Measurements from ENCODE around the gene CPLANE1. TPM values are rescaled to one million over a fixed set of nuclear protein-coding genes. Genes with fewer than 3 reads are reported as not detected.

The CPLANE1 gene
- total and polyA plus RNA-seq, 2 experiments from 2014 or later: 5.8 to 13.7 TPM

DNA sequence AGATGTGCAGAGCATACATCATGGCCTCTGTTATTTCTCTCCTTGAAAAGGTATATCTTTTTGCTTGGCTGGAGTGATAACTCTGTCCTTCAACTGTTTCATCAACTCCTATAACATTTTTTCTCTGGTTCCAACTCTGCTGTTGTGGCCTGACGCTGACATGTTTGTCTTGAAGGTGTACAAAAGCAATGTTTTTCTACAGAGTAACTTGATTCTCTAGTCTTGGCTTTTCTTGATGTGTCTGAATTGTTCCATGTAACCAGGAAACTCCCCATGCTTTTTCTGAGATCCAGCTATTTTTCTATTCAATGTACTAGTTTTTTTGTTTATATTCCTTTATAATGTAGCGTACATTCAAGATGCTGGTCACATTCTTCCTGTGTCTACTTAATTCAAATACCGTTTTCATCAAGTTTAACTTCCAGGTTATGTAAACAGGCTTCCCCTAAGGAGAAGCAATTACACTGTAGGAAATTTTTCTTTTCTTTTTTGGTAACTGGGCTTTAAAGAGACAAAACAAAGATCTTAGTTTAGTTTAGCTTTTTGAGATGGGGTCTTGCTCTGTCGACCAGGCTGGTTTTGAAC is 6.7 kb upstream of the CPLANE1 start:
- no peaks in the 10 kb centered on the region for H3K36me3 ChIP-seq
- no peaks in the 10 kb centered on the region for H3K4me1 ChIP-seq (ENCODE audit: low read depth)
- DNase-seq (ENCODE audit: low read depth in 1 of 2, low spot score in 1 of 2): no peak
- TF ChIP-seq, protein P1, sequence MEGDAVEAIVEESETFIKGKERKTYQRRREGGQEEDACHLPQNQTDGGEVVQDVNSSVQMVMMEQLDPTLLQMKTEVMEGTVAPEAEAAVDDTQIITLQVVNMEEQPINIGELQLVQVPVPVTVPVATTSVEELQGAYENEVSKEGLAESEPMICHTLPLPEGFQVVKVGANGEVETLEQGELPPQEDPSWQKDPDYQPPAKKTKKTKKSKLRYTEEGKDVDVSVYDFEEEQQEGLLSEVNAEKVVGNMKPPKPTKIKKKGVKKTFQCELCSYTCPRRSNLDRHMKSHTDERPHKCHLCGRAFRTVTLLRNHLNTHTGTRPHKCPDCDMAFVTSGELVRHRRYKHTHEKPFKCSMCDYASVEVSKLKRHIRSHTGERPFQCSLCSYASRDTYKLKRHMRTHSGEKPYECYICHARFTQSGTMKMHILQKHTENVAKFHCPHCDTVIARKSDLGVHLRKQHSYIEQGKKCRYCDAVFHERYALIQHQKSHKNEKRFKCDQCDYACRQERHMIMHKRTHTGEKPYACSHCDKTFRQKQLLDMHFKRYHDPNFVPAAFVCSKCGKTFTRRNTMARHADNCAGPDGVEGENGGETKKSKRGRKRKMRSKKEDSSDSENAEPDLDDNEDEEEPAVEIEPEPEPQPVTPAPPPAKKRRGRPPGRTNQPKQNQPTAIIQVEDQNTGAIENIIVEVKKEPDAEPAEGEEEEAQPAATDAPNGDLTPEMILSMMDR (IDR thresholded peaks at IDR 0.05; ENCODE audit: low read depth, low read length): no peak
- H3K27ac ChIP-seq: no peak overlapping the region
- no peaks in the 10 kb centered on the region for H3K27me3 ChIP-seq
- H3K9me3 ChIP-seq (ENCODE audit: low read depth): no peaks in the 10 kb centered on the region
- H3K4me3 ChIP-seq: no peak overlapping the region

DNA sequence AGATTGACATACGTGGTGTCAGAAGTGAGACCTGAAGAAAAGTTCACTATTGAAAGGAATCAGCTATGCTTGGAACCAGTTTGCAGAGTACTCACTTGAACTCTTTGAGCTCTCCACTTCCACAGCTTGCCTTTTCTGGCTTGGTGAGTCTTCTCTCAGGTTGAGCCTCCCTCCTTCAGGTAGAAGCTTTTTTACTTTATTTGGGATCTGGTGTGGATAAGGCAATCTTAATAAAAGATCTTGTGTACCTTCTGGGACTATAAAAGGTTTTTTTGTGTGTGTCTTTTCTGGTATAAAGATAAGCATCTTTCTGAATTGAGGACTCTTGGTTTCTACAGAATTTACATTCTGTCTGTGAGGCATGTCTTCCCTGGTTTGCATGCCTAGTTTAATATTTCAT is 5.4 kb upstream of the CPLANE1 start:
- TF ChIP-seq, protein P1 (IDR thresholded peaks at IDR 0.05; ENCODE audit: low read depth, low read length): no peak
- H3K9me3 ChIP-seq (ENCODE audit: low read depth): no peaks in the 10 kb centered on the region

DNA sequence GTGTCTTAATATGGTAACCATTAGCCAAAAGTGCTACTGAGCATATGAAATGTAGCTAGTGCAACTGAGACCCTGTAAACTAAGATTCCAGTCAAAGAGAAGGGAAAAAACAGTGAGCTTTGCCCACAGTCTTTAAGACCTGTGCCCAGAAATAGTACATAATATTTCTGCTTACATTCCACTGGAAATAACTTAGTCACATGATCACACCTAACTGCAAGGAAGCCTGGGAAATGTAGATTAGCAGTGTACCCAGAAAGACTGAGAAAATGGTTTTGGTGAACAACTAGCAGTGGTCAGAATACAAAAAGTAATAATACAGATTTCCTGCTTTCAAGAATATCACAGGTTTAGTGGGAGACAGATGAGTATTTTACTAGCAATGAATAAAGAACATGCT is 2.5 kb upstream of the CPLANE1 start:
- no peak for DNase-seq (ENCODE audit: low read depth in 1 of 2, low spot score in 1 of 2)
- H3K4me1 ChIP-seq (ENCODE audit: low read depth): peaks cover 4% of the 10 kb centered on the region
- H3K27ac ChIP-seq: no peak overlapping the region
- TF ChIP-seq, protein P1 (IDR thresholded peaks at IDR 0.05; ENCODE audit: low read depth, low read length): no peak
- H3K36me3 ChIP-seq: no peaks in the 10 kb centered on the region
- no peaks in the 10 kb centered on the region for H3K27me3 ChIP-seq
- H3K9me3 ChIP-seq (ENCODE audit: low read depth): no peaks in the 10 kb centered on the region
- H3K4me3 ChIP-seq: no peak overlapping the region

More for the DNA sequence above, 5.4 kb upstream of the CPLANE1 start:
- Histone ChIP-seq H3K27ac (no peak overlapping the region), H3K4me3 (no peak overlapping the region), H3K27me3 (no peaks in the 10 kb centered on the region), H3K36me3 (no peaks in the 10 kb centered on the region), H3K4me1 (ENCODE audit: low read depth) (no peaks in the 10 kb centered on the region)
- no peak for DNase-seq (ENCODE audit: low read depth in 1 of 2, low spot score in 1 of 2)

DNA sequence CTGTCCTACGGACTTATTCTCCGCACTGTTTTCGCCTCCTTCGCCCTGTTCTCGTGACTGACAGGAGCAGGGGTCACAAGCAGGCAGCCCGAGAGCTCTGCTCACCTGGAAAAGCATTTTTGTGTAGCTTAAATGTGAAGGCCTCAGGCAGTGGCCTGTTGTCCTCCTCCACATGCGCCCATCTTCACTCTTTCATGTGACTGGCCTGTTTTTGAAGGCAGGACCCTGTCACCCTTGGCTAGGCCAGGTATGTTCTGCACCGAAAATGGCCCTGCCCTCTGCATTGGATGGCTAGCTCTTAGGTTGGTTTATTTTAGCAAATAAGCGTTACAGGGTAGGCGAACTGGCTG is 614 bp upstream of the CPLANE1 start:
- no peak for DNase-seq (ENCODE audit: low read depth in 1 of 2, low spot score in 1 of 2)
- TF ChIP-seq, protein P1 (IDR thresholded peaks at IDR 0.05; ENCODE audit: low read depth, low read length): no peak
- H3K4me3 ChIP-seq: peak overlapping the region; percentile 58
- peak overlapping the region; percentile 95 for H3K27ac ChIP-seq
- no peaks in the 10 kb centered on the region for H3K27me3 ChIP-seq
- H3K4me1 ChIP-seq (ENCODE audit: low read depth): peaks cover 4% of the 10 kb centered on the region
- H3K36me3 ChIP-seq: no peaks in the 10 kb centered on the region
- no peaks in the 10 kb centered on the region for H3K9me3 ChIP-seq (ENCODE audit: low read depth)

DNA sequence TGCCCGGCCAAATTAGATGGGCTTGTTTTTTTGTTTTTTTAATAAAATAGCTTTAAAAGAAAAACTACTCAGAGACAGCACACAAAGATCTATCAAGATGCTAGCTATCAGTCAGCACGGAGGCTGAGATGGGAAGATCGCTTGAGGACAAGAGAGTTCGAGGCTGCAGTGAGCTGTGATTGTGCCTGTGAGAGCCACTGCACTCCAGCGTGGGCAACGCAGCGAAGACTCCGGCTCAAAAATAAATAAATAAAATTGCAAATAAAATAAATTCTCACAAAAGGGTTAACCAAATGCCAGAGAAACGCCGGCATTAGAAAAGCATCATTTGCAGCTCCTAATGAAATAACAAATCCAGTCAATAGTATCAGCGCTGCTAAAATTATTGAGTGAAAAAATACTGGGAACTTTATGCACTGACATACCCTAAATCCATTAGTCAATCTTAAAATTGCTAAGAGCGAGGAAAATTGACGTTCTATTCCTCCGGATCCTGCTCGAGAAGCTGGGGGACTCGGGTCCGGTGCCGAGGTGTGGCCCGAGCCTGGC is 681 bp downstream of the CPLANE1 start:
- DNase-seq (ENCODE audit: low read depth in 1 of 2, low spot score in 1 of 2): peak; percentile 3 to 16
- H3K9me3 ChIP-seq (ENCODE audit: low read depth): no peaks in the 10 kb centered on the region

More for the DNA sequence above, 681 bp downstream of the CPLANE1 start:
- H3K4me3 ChIP-seq: peak overlapping the region; percentile 58
- H3K4me1 ChIP-seq (ENCODE audit: low read depth): peaks cover 4% of the 10 kb centered on the region
- TF ChIP-seq, protein P1 (IDR thresholded peaks at IDR 0.05; ENCODE audit: low read depth, low read length): no peak
- no peaks in the 10 kb centered on the region for H3K36me3 ChIP-seq
- H3K27ac ChIP-seq: peak overlapping the region; percentile 95
- H3K27me3 ChIP-seq: no peaks in the 10 kb centered on the region
